GM18867 (cell line): ENCODE results near the gene FAM9C.
A peak's percentile ranks its signal among the peaks of the same experiment; 100 is the strongest.

Experiments used
- ATAC-seq: cut with Tn5 transposase; IDR thresholded peaks from one replicate; pipeline ENCODE4 v1.9.1; 2021; ENCODE audit warnings: mild to moderate bottlenecking, moderate library complexity; ENCODE audit not compliant: unreplicated experiment

FAM9C gene

GRCh38 chrX:13008851-13009250 lies 35.6 kb downstream of the FAM9C start:
- no peak for ATAC-seq

- peak; percentile 29 for ATAC-seq
Measured at GRCh38 chrX:13008189-13008533, 36.3 kb downstream of the FAM9C start.

GRCh38 chrX:13007519-13008188 lies 36.8 kb downstream of the FAM9C start:
- no peak for ATAC-seq

DNA sequence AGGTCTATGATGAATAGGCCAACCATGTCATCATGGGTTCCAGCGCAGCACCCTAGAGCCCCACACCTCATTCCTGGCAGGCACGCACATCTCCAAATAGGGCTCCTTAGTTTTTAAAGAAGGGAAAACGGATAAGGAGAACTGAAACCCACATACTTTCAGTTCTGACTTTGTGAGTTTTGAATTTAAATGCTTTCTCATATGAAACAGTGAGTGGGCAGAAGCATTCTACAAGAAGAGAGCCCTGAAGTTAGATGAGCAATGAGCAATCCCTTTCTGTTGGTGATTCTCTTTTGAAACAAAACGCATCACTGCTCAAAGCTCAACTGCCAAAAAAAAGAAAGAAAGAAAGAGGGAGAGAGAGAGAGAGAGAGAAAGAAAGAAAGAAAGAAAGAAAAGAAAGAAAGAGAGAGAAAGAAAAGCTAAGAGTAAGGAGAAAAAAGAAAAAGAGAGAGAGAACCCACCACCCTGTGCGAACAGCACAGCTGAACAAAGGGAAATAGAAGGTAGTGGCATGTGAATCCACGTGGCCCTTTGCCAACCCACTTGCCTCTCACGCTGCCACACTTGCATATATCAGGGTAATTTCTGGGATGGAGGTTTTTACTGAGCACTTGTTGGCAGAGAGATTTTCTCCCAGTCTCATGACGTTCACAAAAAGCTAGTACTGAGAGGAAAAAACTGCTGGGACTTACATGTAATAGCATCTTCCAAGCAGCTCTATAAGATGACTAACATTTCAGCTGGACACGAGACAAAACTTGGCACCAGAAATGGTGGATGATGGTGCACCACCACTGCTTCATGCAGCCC lies 38.6 kb downstream of the FAM9C start:
- peak; percentile 67 for ATAC-seq

DNA sequence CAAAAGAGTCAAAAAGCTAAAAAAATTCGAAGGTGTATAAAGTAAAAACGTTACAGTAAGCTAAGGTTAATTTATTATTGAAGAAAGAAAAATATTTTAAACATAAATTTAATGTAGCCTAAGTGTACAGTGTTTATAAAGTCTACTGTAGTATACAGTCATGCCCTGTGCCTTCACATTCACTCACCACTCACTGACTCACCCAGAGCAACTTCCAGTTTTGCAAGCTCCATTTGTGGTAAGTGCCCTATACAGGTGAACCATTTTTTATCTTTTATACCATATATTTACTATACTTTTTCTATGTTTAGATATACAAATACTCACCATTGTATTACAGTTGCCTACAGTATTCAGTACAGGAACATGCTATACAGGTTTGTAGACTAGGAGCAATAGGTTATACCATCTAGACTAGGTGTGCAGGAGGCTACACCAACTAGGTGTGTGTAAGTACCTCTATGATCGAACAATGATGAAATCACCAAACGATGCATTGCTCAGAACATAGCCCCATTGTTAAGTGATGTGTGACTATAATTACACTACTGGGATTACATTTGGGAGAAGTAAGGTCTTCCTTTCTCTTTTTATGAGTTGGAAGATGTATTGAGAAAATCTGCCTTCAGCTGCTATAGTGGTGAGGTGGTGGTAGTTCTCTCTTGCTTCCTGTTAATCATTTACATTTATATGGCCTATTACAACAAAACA lies 42.3 kb downstream of the FAM9C start:
- no peak for ATAC-seq

- ATAC-seq, result no peak
Measured at GRCh38 chrX:13001097-13001496, 43.3 kb downstream of the FAM9C start.

- ATAC-seq, result peak; percentile 51
Measured at GRCh38 chrX:13000301-13000811, 44.1 kb downstream of the FAM9C start.

- ATAC-seq, result peak; percentile 56
Measured at GRCh38 chrX:12999422-12999821, 45.0 kb downstream of the FAM9C start.

GRCh38 chrX:12997906-12998687 lies 46.3 kb downstream of the FAM9C start:
- ATAC-seq, result no peak

DNA sequence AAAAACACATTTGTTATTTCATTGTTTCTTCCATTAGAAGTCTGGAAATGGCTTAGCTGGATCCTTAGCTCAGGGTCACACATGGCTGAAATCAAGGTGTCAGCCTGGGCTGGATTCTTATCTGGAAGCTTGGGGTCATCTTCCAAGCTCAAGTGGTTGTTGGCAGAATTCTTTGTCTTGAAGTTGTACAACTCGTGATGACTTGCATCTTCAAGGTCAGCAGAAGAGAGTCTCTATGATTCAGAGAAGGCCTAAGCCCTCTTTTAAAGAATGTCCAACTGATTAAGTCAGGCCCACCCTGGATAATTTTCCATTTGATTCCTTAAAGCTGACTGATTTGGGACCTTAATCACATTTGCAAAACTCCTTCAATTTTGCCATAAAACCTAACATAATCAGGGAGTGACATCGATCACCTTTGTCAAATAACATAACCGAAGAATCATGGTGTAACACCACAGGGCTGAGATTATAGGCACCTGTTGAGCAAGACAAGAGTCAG lies 47.4 kb downstream of the FAM9C start:
- ATAC-seq, result no peak

DNA sequence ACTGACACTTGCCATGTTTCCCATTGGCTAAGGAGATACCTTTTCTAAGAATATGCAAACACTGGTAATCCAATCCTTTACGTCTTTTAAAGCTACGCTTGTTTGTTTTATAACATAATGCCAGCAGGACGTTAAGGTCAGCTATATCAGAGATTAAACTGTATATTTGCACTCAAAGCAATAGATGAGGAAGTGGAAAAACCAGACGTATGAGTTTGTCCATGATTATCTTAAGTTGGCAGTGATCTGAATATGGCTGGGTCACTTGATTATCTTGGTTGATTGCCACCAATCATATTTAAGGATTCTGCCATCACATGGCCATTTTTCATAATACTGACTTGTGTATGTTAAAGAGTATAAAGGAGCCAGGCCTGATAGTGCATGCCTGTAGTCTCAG lies 50.1 kb downstream of the FAM9C start:
- ATAC-seq, result no peak

DNA sequence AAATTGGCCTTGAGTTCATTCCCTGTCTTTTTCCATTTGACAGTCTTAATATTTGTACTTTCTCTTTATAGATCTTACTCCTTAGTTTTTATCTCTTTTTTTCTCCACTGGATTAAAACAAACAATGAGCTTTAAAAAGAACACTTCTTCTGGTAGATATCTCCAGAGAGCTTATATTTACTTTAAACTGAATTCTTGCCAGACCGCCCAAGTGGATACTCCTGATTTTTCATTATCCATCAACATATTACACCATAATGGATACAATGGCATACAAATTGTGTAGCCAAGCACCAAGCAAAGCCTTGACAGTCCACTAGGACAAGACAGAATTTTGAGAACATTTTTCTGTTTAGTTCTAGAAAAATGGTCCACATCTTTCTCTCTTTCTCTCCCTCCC lies 50.6 kb downstream of the FAM9C start:
- ATAC-seq, result no peak

DNA sequence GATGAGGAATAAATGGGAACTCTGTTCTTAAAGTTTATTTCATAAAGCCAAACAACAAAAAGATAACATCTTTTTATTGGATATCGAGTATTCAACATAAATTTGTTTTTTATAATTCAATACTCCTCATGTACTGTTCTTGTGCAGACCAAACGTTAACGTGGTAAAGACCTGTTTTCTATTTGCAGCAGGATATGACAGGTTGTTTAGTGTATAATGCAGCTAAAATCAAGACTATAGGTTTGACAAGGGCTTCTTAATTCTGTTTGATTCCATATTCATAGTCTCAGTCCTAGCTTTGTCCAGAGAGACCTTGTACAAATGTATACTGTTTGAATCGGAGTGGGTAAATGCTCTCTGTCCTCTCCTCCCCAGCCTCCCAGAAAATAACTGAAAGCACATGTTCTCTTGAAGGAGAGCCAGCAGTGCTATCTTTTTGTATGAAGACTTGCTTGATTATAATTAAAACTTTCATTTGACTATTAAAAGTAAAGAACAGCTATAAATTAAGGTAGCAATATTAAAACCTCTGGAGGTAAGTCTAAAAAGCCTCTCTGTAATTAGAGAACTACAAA lies 51.8 kb downstream of the FAM9C start:
- no peak for ATAC-seq

GRCh38 chrX:12991575-12991974 lies 52.8 kb downstream of the FAM9C start:
- ATAC-seq, result no peak

DNA sequence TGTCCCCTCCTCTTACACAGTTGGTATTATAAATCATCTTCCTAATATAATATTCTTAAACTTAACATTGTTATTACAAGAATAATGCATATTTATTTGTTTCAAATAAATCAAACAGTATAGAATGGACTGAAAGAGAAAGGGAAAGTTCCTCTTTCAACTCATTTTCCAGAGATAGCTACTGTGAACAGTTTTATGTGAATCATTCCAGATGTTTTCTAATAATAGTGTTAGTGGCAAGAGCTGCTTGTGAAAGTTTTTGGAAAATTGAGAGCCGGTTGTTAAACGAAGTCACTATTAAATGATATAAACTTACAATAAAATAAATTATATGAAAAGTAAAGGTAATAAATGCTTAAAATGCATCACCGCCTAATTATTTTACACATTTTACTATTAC lies 55.0 kb downstream of the FAM9C start:
- ATAC-seq, result no peak

DNA sequence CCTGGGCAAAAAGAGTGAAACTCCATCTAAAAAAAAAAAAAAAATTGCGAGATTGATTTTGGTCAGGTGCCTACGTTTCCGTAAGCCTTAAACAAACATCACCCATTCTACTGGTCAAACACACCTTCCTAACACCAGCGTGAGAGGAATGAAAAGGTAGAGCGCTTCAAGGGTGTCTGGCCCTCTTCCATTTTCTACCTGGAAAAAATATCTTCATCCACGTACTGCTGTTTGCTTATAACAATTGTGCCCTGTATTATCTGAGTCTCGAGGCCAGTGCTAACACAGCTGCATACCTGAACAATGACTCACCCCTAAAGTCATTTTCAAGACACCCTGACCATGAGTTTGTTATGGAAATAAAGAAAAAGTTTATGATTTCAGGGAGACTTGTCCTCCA lies 55.6 kb downstream of the FAM9C start:
- ATAC-seq, result no peak

- no peak for ATAC-seq
Measured at GRCh38 chrX:12987900-12988594, 56.4 kb downstream of the FAM9C start.

GRCh38 chrX:12987340-12987739 lies 57.1 kb downstream of the FAM9C start:
- ATAC-seq, result no peak

DNA sequence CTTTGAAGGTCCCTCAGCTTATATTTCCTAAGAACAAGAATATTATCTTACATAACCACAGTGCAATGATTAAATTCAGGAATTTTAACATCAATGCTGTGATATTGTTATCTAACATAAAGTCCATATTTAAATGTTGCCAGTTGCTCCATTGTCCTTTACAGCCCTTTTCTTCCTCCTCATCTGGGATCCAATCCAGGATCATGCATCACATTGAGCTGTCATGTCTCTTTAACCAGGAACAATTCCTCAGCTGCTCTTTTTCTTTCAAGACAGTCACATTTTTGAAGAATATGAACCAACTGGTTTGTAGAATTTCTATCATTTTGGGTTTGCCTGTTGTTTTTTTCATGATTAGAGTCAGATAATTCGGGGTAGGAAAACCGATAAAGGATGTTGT lies 57.5 kb downstream of the FAM9C start:
- no peak for ATAC-seq
